HepG2 (cell line): Measurements from ENCODE around the gene ACD. TPM values are rescaled to one million over a fixed set of nuclear protein-coding genes. Genes with fewer than 3 reads are reported as not detected.

Experiments used
- GABPB1 ChIP-seq: IDR thresholded peaks from 2 replicates; pipeline ENCODE4 v1.6.1; 2016; ENCODE audit warnings: mild to moderate bottlenecking, missing genetic modification reagents, moderate library complexity, missing compliant biosample characterization
- GLI4 ChIP-seq: sonication (generic); formaldehyde crosslinking; IDR thresholded peaks from 2 replicates; pipeline ENCODE4 v1.5.1; 2020; ENCODE audit warnings: missing genetic modification reagents, mild to moderate bottlenecking, moderate library complexity, borderline replicate concordance
- GMEB1 ChIP-seq: sonication (generic); formaldehyde crosslinking; IDR thresholded peaks from 2 replicates; pipeline ENCODE4 v1.5.1; 2020; ENCODE audit warnings: missing genetic modification reagents, mild to moderate bottlenecking, borderline replicate concordance
- HDAC1 ChIP-seq: sonication (generic); formaldehyde crosslinking; IDR thresholded peaks from 2 replicates; pipeline ENCODE4 v1.5.1; 2020; ENCODE audit warnings: mild to moderate bottlenecking, missing genetic modification reagents
- KDM2A ChIP-seq: sonication (generic); formaldehyde crosslinking; IDR thresholded peaks from 2 replicates; pipeline ENCODE4 v1.4.0; 2020; ENCODE audit warnings: low read depth, missing genetic modification reagents, borderline replicate concordance
- PATZ1 ChIP-seq: sonication (generic); formaldehyde crosslinking; IDR thresholded peaks from 2 replicates; pipeline ENCODE4 v1.4.0; 2020; ENCODE audit warnings: missing genetic modification reagents
- PPARG ChIP-seq: conservative IDR thresholded peaks from 2 replicates; pipeline ENCODE4 v1.6.1; 2016; ENCODE audit warnings: missing biosample characterization, missing genetic modification reagents
- REXO4 ChIP-seq: sonication (generic); formaldehyde crosslinking; IDR thresholded peaks from 2 replicates; pipeline ENCODE4 v1.8.0; 2022; ENCODE audit warnings: missing genetic modification reagents, mild to moderate bottlenecking, borderline replicate concordance
- SP5 ChIP-seq: IDR thresholded peaks from 2 replicates; pipeline ENCODE4 v1.6.1; 2016; ENCODE audit warnings: low read depth, borderline replicate concordance
- TARDBP ChIP-seq: sonication (generic); formaldehyde crosslinking; IDR thresholded peaks from 2 replicates; pipeline ENCODE4 v1.8.0; 2022; ENCODE audit warnings: mild to moderate bottlenecking, missing genetic modification reagents
- TFDP1 ChIP-seq: IDR thresholded peaks from 2 replicates; pipeline ENCODE4 v1.6.1; 2016; ENCODE audit warnings: missing compliant biosample characterization, missing genetic modification reagents, borderline replicate concordance
- ZBTB42 ChIP-seq: sonication (generic); formaldehyde crosslinking; IDR thresholded peaks from 2 replicates; pipeline ENCODE4 v1.5.0; 2020; ENCODE audit warnings: mild to moderate bottlenecking, missing genetic modification reagents
- ZIK1 ChIP-seq: sonication (generic); formaldehyde crosslinking; IDR thresholded peaks from 2 replicates; pipeline ENCODE4 v1.5.0; 2020; ENCODE audit warnings: mild to moderate bottlenecking, low read depth, missing genetic modification reagents, borderline replicate concordance
- ZMYM3 ChIP-seq: sonication (generic); formaldehyde crosslinking; IDR thresholded peaks from 2 replicates; pipeline ENCODE4 v1.5.1; 2020; ENCODE audit warnings: mild to moderate bottlenecking, missing genetic modification reagents
- ZNF451 ChIP-seq: sonication (generic); formaldehyde crosslinking; IDR thresholded peaks from 2 replicates; pipeline ENCODE4 v1.5.0; 2020; ENCODE audit warnings: mild to moderate bottlenecking, missing genetic modification reagents
- ZNF710 ChIP-seq: sonication (generic); formaldehyde crosslinking; IDR thresholded peaks from 2 replicates; pipeline ENCODE4 v1.5.0; 2020; ENCODE audit warnings: mild to moderate bottlenecking, missing genetic modification reagents, borderline replicate concordance
- ZXDC ChIP-seq: sonication (generic); formaldehyde crosslinking; IDR thresholded peaks from 2 replicates; pipeline ENCODE4 v1.5.0; 2020; ENCODE audit warnings: mild to moderate bottlenecking, missing genetic modification reagents
- polyA plus RNA-seq, 8 experiments: library from polyadenylated mRNA; depleted of rRNA in 3 of 8; stranded (reverse) in 7 of 8; unstranded in 1 of 8; fragments of >200 nt; fragmentation: Illumina TruSeq in 4 of 8; extraction: Trizol in 4 of 8; gene quantifications; 2 replicates each; pipeline versions ENCODE4 v1.2.1 to v1.2.3, GENCODE V29; 2011 to 2016; ENCODE audit warnings: low read depth in 4 of 8, missing spikeins in 1 of 8, mixed read lengths in 1 of 8; ENCODE audit not compliant: insufficient read depth in 1 of 8
- total RNA-seq, 5 experiments: library from RNA; depleted of rRNA; stranded (reverse); fragments of >200 nt; fragmentation: Illumina TruSeq; extraction: Trizol; gene quantifications; 2 replicates each; pipeline ENCODE4 v1.2.3, GENCODE V29; 2016; ENCODE audit warnings: low read depth in 1 of 5

Gene ACD
- total and polyA plus RNA-seq, 2 of the 13 experiments (the other 11 are each of a cell fraction or from before 2014, with no cell fraction given): 32.6 to 38.3 TPM

- peak; percentile 94 for TF ChIP-seq GMEB1 (CRISPR knock-in tag)
- 0 out of 2 replicates have a peak, but pooled peaks have one; percentile 22 for TF ChIP-seq ZXDC (CRISPR knock-in tag)
- TF ChIP-seq ZMYM3: 0 out of 2 replicates have a peak, but pooled peaks have one; percentile 10
- TF ChIP-seq SP5 (CRISPR knock-in tag): peak; percentile 37; the same call in 1 of the 2 replicates
- TF ChIP-seq KDM2A (CRISPR knock-in tag): peak; percentile 63
- TF ChIP-seq ZNF710 (CRISPR knock-in tag): 0 out of 2 replicates have a peak, but pooled peaks have one; percentile 49
- peak; percentile 70; the same call in 1 of the 2 replicates for TF ChIP-seq ZIK1 (CRISPR knock-in tag)
- TF ChIP-seq HDAC1 (CRISPR knock-in tag): peak; percentile 75
- peak; percentile 61; the same call in 1 of the 2 replicates for TF ChIP-seq GLI4 (CRISPR knock-in tag)
- no peak for TF ChIP-seq PPARG (CRISPR knock-in tag)
- peak; percentile 79; the same call in 1 of the 2 replicates for TF ChIP-seq ZNF451 (CRISPR knock-in tag)
- TF ChIP-seq GABPB1 (CRISPR knock-in tag): peak; percentile 20; the same call in 1 of the 2 replicates
- 0 out of 2 replicates have a peak, but pooled peaks have one; percentile 44 for TF ChIP-seq TFDP1 (CRISPR knock-in tag)
- 0 out of 2 replicates have a peak, but pooled peaks have one; percentile 31 for TF ChIP-seq ZBTB42
- 0 out of 2 replicates have a peak, but pooled peaks have one; percentile 14 for TF ChIP-seq TARDBP (CRISPR knock-in tag)
- 0 out of 2 replicates have a peak, but pooled peaks have one; percentile 81 for TF ChIP-seq REXO4 (CRISPR knock-in tag)
- TF ChIP-seq PATZ1 (CRISPR knock-in tag): peak; percentile 83
Measured at GRCh38 chr16:67660564-67661028, 536 bp upstream of the ACD start, which contains the start of gene PARD6A (continued).
